CD4-positive, alpha-beta memory T cell (primary cell): ENCODE results near the gene IRS2. TPM values are rescaled to one million over a fixed set of nuclear protein-coding genes. Genes with fewer than 3 reads are reported as not detected.

Source experiments
- CTCF ChIA-PET: fragments of 350-600 bp; sonication (Branson Sonifier 250); formaldehyde crosslinking; loops from one replicate; lab custom pipeline; 2021; ENCODE audit warnings: inconsistent platforms; ENCODE audit not compliant: partially characterized antibody; lab: Charles Lee
- POLR2A ChIA-PET: fragments of 350-600 bp; sonication (Branson Sonifier 250); formaldehyde crosslinking; loops from one replicate; lab custom pipeline; 2021; ENCODE audit not compliant: partially characterized antibody; lab: Charles Lee
- DNase-seq, 5 donors: peaks; one replicate each; pipeline versions ENCODE4 v3.0.0 to v3.0.0-alpha.2; 2020 to 2022; ENCODE audit warnings: mixed read lengths in 1 of 5
- H3K27ac ChIP-seq: one replicate; pipeline ENCODE4 v1.7.0; 2013; ENCODE audit warnings: low read depth, low read length
- H3K27me3 ChIP-seq: 2 replicates; pipeline ENCODE4 v1.7.0; 2013; ENCODE audit warnings: mild to moderate bottlenecking, low read length, moderate library complexity; ENCODE audit not compliant: insufficient read depth
- H3K36me3 ChIP-seq: 2 replicates; pipeline ENCODE4 v1.7.0; 2013; ENCODE audit warnings: mild to moderate bottlenecking, low read length, moderate library complexity; ENCODE audit not compliant: insufficient read depth
- H3K4me1 ChIP-seq: 2 replicates; pipeline ENCODE4 v1.7.0; 2013; ENCODE audit warnings: mild to moderate bottlenecking, low read length, moderate library complexity; ENCODE audit not compliant: insufficient read depth
- H3K4me3 ChIP-seq, 2 donors: one replicate each; pipeline ENCODE4 v1.7.0; 2013; ENCODE audit warnings: low read length in 2 of 2, mild to moderate bottlenecking in 1 of 2
- H3K9me3 ChIP-seq, 2 donors: one replicate each; pipeline ENCODE4 v1.7.0; 2013; ENCODE audit warnings: low read length in 2 of 2, control low read depth in 1 of 2; ENCODE audit not compliant: control insufficient read depth in 1 of 2
- H3K27ac Mint-ChIP-seq, 7 donors: one replicate each; pipeline ENCODE4 v1.8.0; 2020 to 2021; ENCODE audit warnings: mixed read lengths in 7 of 7, mild to moderate bottlenecking in 6 of 7, inconsistent platforms in 3 of 7, moderate library complexity in 3 of 7
- H3K27me3 Mint-ChIP-seq, 2 donors: one replicate each; pipeline ENCODE4 v1.8.0; 2020 to 2021; ENCODE audit warnings: mixed read lengths in 2 of 2
- H3K36me3 Mint-ChIP-seq, 2 donors: one replicate each; pipeline ENCODE4 v1.8.0; 2020 to 2021; ENCODE audit warnings: mixed read lengths in 2 of 2, inconsistent platforms in 1 of 2, mild to moderate bottlenecking in 1 of 2
- H3K4me1 Mint-ChIP-seq, 4 donors: one replicate each; pipeline ENCODE4 v1.8.0; 2020 to 2021; ENCODE audit warnings: mixed read lengths in 4 of 4, mild to moderate bottlenecking in 1 of 4
- H3K4me3 Mint-ChIP-seq, 8 donors: one replicate each; pipeline ENCODE4 v1.8.0; 2020 to 2021; ENCODE audit warnings: mixed read lengths in 8 of 8, mild to moderate bottlenecking in 7 of 8, moderate library complexity in 6 of 8, inconsistent platforms in 3 of 8
- H3K9me3 Mint-ChIP-seq, 8 donors: one replicate each; pipeline ENCODE4 v1.8.0; 2020 to 2021; ENCODE audit warnings: mixed read lengths in 8 of 8, mild to moderate bottlenecking in 5 of 8, inconsistent platforms in 3 of 8, moderate library complexity in 1 of 8
- intact Hi-C: fragments of 100-400 bp; cut with micrococcal nuclease; formaldehyde crosslinking; loops from one replicate; pipeline ENCODE4 v1.15.1; 2023
- polyA plus RNA-seq, 2 donors: library from polyadenylated mRNA; unstranded; fragments of 300-500 nt; fragmentation: Illumina TruSeq; gene quantifications; one replicate each; pipeline ENCODE4 v1.2.3, GENCODE V29; 2021
- total RNA-seq, 2 experiments: library from RNA; stranded (reverse); gene quantifications; one replicate each; pipeline ENCODE4 v1.2.3, GENCODE V29; 2021

IRS2 gene
- total and polyA plus RNA-seq, 4 experiments from 2014 or later, result 1.3 to 21.4 (median 12.2) TPM

GRCh38 chr13:109767023-109767422, 19.4 kb downstream of the IRS2 start:
- intact Hi-C loops, result no loop called here
- H3K27me3 Mint-ChIP-seq, result no peaks in the 10 kb centered on the region
- H3K4me3 Mint-ChIP-seq, result peak overlapping the region in 1 of 8 donors; percentile 59
- no peak overlapping the region for H3K27ac ChIP-seq
- H3K9me3 Mint-ChIP-seq, result peaks cover 0 to 6% (median 0%) of the 10 kb centered on the region in 8 donors
- no peak overlapping the region for H3K4me3 ChIP-seq
- H3K27ac Mint-ChIP-seq, result peak overlapping the region in 1 of 7 donors; percentile 16
- H3K9me3 ChIP-seq, result no peaks in the 10 kb centered on the region
- H3K36me3 Mint-ChIP-seq, result peaks cover 15 to 22% of the 10 kb centered on the region in 2 donors
- H3K27me3 ChIP-seq, result no peaks in the 10 kb centered on the region
- H3K4me1 ChIP-seq, result peaks cover 8% of the 10 kb centered on the region
- ChIA-PET POLR2A (no interaction called here), CTCF (no interaction called here)
- H3K4me1 Mint-ChIP-seq, result peaks cover 22 to 69% (median 44%) of the 10 kb centered on the region in 4 donors
- H3K36me3 ChIP-seq, result no peaks in the 10 kb centered on the region
- no peak for DNase-seq

- Histone ChIP-seq H3K9me3 (no peaks in the 10 kb centered on the region), H3K27me3 (no peaks in the 10 kb centered on the region), H3K4me1 (peaks cover 4% of the 10 kb centered on the region), H3K27ac (no peak overlapping the region), H3K4me3 (no peak overlapping the region), H3K36me3 (no peaks in the 10 kb centered on the region)
- peak overlapping the region in 3 of 7 donors; percentile 4 to 55 (median 33) for H3K27ac Mint-ChIP-seq
- H3K9me3 Mint-ChIP-seq, result peaks cover 0 to 3% (median 0%) of the 10 kb centered on the region in 8 donors
- no peaks in the 10 kb centered on the region for H3K27me3 Mint-ChIP-seq
- DNase-seq, result peak in 2 of 5 donors; percentile 31 to 32
- peak overlapping the region in 2 of 8 donors; percentile 14 to 17 for H3K4me3 Mint-ChIP-seq
- intact Hi-C loops, result no loop called here
- peaks cover 4 to 9% of the 10 kb centered on the region in 2 donors for H3K36me3 Mint-ChIP-seq
- H3K4me1 Mint-ChIP-seq, result peaks cover 28 to 72% (median 48%) of the 10 kb centered on the region in 4 donors
- ChIA-PET POLR2A (no interaction called here), CTCF (interaction anchor here (1.1 to 2.5 kb wide), 5 partner anchors 14 to 28 kb away, joined by 3 to 9 read pairs (median 4); no protein-coding TSS in a partner anchor)
Measured at GRCh38 chr13:109764470-109765291, 21.7 kb downstream of the IRS2 start.

- no peaks in the 10 kb centered on the region for H3K27me3 Mint-ChIP-seq
- H3K9me3 ChIP-seq, result no peaks in the 10 kb centered on the region
- peaks cover 4% of the 10 kb centered on the region for H3K4me1 ChIP-seq
- no peaks in the 10 kb centered on the region for H3K9me3 Mint-ChIP-seq
- intact Hi-C loops, result no loop called here
- no peak for DNase-seq
- no peak overlapping the region for H3K27ac ChIP-seq
- H3K36me3 ChIP-seq, result no peaks in the 10 kb centered on the region
- ChIA-PET CTCF (interaction anchor here (1.1 to 2.5 kb wide), 7 partner anchors 13 to 28 kb away, joined by 3 to 9 read pairs (median 4); no protein-coding TSS in a partner anchor), POLR2A (no interaction called here)
- peaks cover 29 to 73% (median 44%) of the 10 kb centered on the region in 4 donors for H3K4me1 Mint-ChIP-seq
- no peak overlapping the region for H3K27ac Mint-ChIP-seq
- no peak overlapping the region for H3K4me3 ChIP-seq
- peaks cover 0 to 5% of the 10 kb centered on the region in 2 donors for H3K36me3 Mint-ChIP-seq
- H3K4me3 Mint-ChIP-seq, result peak overlapping the region in 1 of 8 donors; percentile 22
- no peaks in the 10 kb centered on the region for H3K27me3 ChIP-seq
Measured at GRCh38 chr13:109764045-109764444, 22.3 kb downstream of the IRS2 start.

- peaks cover 29 to 74% (median 46%) of the 10 kb centered on the region in 4 donors for H3K4me1 Mint-ChIP-seq
- H3K36me3 Mint-ChIP-seq, result peaks cover 0 to 3% of the 10 kb centered on the region in 2 donors
- no peak overlapping the region for H3K4me3 Mint-ChIP-seq
- POLR2A ChIA-PET, result no interaction called here
- H3K27ac Mint-ChIP-seq, result peak overlapping the region in 1 of 7 donors; percentile 57
- no peaks in the 10 kb centered on the region for H3K27me3 Mint-ChIP-seq
- Histone ChIP-seq H3K27ac (no peak overlapping the region), H3K27me3 (no peaks in the 10 kb centered on the region), H3K4me1 (peaks cover 4% of the 10 kb centered on the region), H3K36me3 (no peaks in the 10 kb centered on the region), H3K4me3 (no peak overlapping the region), H3K9me3 (no peaks in the 10 kb centered on the region)
- CTCF ChIA-PET, result interaction anchor here (1.4 to 1.9 kb wide), 2 partner anchors 12 to 28 kb away, joined by 4 to 5 read pairs; no protein-coding TSS in a partner anchor
- DNase-seq, result no peak
- intact Hi-C loops, result no loop called here
- H3K9me3 Mint-ChIP-seq, result no peaks in the 10 kb centered on the region
Measured at GRCh38 chr13:109762791-109763190, 23.6 kb downstream of the IRS2 start.

GRCh38 chr13:109761695-109762094, 24.7 kb downstream of the IRS2 start:
- Histone ChIP-seq H3K36me3 (no peaks in the 10 kb centered on the region), H3K4me1 (peaks cover 4% of the 10 kb centered on the region), H3K27ac (no peak overlapping the region), H3K9me3 (no peaks in the 10 kb centered on the region), H3K27me3 (no peaks in the 10 kb centered on the region), H3K4me3 (no peak overlapping the region)
- Mint-ChIP-seq H3K9me3 (peaks cover 0 to 2% (median 0%) of the 10 kb centered on the region in 8 donors), H3K27ac (peak overlapping the region in 1 of 7 donors; percentile 57), H3K4me3 (peak overlapping the region in 1 of 8 donors; percentile 5), H3K36me3 (peaks cover 1 to 7% of the 10 kb centered on the region in 2 donors), H3K4me1 (peaks cover 29 to 76% (median 41%) of the 10 kb centered on the region in 4 donors), H3K27me3 (no peaks in the 10 kb centered on the region)
- intact Hi-C loops, result no loop called here
- DNase-seq, result no peak
- ChIA-PET POLR2A (interaction anchor here (0.6 kb wide), 1 partner anchor 9 kb away, joined by 5 read pairs; no protein-coding TSS in a partner anchor), CTCF (no interaction called here)

GRCh38 chr13:109760951-109761350, 25.4 kb downstream of the IRS2 start:
- Histone ChIP-seq H3K27ac (no peak overlapping the region), H3K27me3 (no peaks in the 10 kb centered on the region), H3K36me3 (peaks cover 5% of the 10 kb centered on the region), H3K9me3 (no peaks in the 10 kb centered on the region), H3K4me3 (no peak overlapping the region), H3K4me1 (peaks cover 4% of the 10 kb centered on the region)
- no peak for DNase-seq
- ChIA-PET POLR2A (no interaction called here), CTCF (no interaction called here)
- H3K27ac Mint-ChIP-seq, result peak overlapping the region in 2 of 7 donors; percentile 30 to 55
- H3K9me3 Mint-ChIP-seq, result peaks cover 0 to 2% (median 0%) of the 10 kb centered on the region in 8 donors
- H3K27me3 Mint-ChIP-seq, result no peaks in the 10 kb centered on the region
- intact Hi-C loops, result no loop called here
- H3K4me1 Mint-ChIP-seq, result peaks cover 28 to 73% (median 38%) of the 10 kb centered on the region in 4 donors
- H3K4me3 Mint-ChIP-seq, result no peak overlapping the region
- peaks cover 4 to 10% of the 10 kb centered on the region in 2 donors for H3K36me3 Mint-ChIP-seq

- peak overlapping the region in 2 of 7 donors; percentile 29 to 64 for H3K27ac Mint-ChIP-seq
Measured at GRCh38 chr13:109760402-109760801, 26.0 kb downstream of the IRS2 start.

More at GRCh38 chr13:109760402-109760801, 26.0 kb downstream of the IRS2 start:
- Mint-ChIP-seq H3K27me3 (no peaks in the 10 kb centered on the region), H3K36me3 (peaks cover 4 to 15% of the 10 kb centered on the region in 2 donors), H3K9me3 (peaks cover 0 to 2% (median 0%) of the 10 kb centered on the region in 8 donors), H3K4me3 (peak overlapping the region in 1 of 8 donors; percentile 15), H3K4me1 (peaks cover 28 to 73% (median 38%) of the 10 kb centered on the region in 4 donors)
- H3K27ac ChIP-seq, result no peak overlapping the region
- intact Hi-C loops, result no loop called here
- H3K36me3 ChIP-seq, result peaks cover 10% of the 10 kb centered on the region
- no peaks in the 10 kb centered on the region for H3K9me3 ChIP-seq
- DNase-seq, result no peak
- CTCF ChIA-PET, result no interaction called here
- H3K4me3 ChIP-seq, result no peak overlapping the region
- H3K4me1 ChIP-seq, result peaks cover 4% of the 10 kb centered on the region
- H3K27me3 ChIP-seq, result no peaks in the 10 kb centered on the region
- POLR2A ChIA-PET, result no interaction called here
